Fibroblast of lung (primary cell): Measurements from ENCODE around the gene MTHFD1.

Experiments used
- EZH2 ChIP-seq: IDR thresholded peaks from 2 replicates; pipeline ENCODE4 v1.5.1; 2012; ENCODE audit warnings: low read length, control low read depth, mild to moderate bottlenecking; ENCODE audit errors: missing control alignments
- TF ChIP-seq, protein P1 (sequence below), 2 donors: IDR thresholded peaks in 1 of 2; conservative IDR thresholded peaks in 1 of 2; 1 replicate in 1 of 2; 2 replicates in 1 of 2; pipeline ENCODE4 v1.5.1; 2011 to 2012; ENCODE audit warnings: low read length in 2 of 2, control low read depth in 1 of 2, inconsistent platforms in 1 of 2, low read depth in 1 of 2, mild to moderate bottlenecking in 1 of 2

GRCh38 chr14:64493455-64493854 is 105.3 kb downstream of the MTHFD1 start:
- TF ChIP-seq, protein P1, sequence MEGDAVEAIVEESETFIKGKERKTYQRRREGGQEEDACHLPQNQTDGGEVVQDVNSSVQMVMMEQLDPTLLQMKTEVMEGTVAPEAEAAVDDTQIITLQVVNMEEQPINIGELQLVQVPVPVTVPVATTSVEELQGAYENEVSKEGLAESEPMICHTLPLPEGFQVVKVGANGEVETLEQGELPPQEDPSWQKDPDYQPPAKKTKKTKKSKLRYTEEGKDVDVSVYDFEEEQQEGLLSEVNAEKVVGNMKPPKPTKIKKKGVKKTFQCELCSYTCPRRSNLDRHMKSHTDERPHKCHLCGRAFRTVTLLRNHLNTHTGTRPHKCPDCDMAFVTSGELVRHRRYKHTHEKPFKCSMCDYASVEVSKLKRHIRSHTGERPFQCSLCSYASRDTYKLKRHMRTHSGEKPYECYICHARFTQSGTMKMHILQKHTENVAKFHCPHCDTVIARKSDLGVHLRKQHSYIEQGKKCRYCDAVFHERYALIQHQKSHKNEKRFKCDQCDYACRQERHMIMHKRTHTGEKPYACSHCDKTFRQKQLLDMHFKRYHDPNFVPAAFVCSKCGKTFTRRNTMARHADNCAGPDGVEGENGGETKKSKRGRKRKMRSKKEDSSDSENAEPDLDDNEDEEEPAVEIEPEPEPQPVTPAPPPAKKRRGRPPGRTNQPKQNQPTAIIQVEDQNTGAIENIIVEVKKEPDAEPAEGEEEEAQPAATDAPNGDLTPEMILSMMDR (conservative IDR thresholded peaks at IDR 0.05 in 1 of 2, IDR thresholded peaks at IDR 0.05 in 1 of 2; ENCODE audit: low read depth in 1 of 2, low read length in 2 of 2) = no peak
- TF ChIP-seq EZH2 = no peak
